GM12891 (cell line): ENCODE measurements around the gene ST6GALNAC3.
"Not testable (repeated sequence)": the region's sequence is repeated elsewhere in the genome, so short reads cannot be mapped to it uniquely, and the experiment has no call there.

Experiments used
- DNase-seq: peaks from one replicate; pipeline ENCODE4 v3.0.0; 2011; ENCODE audit warnings: low spot score; ENCODE audit not compliant: insufficient read length
- FAIRE-seq: peaks from 2 replicates; lab custom pipeline; 2011; peaks lifted over from hg19 to GRCh38; lab: Jason Lieb, UNC
- PAX5 ChIP-seq: IDR thresholded peaks from 2 replicates; pipeline ENCODE4 v1.6.1; 2011; ENCODE audit warnings: low read length, moderate library complexity, mild to moderate bottlenecking; ENCODE audit not compliant: insufficient read depth, severe bottlenecking
- POLR2A ChIP-seq: IDR thresholded peaks from 2 replicates; pipeline ENCODE4 v1.6.1; 2011; ENCODE audit warnings: low read depth, low read length, control low read depth
- POLR2AphosphoS5 ChIP-seq: IDR thresholded peaks from 2 replicates; pipeline ENCODE4 v1.6.1; 2011; ENCODE audit warnings: low read depth, low read length, control low read depth
- POU2F2 ChIP-seq: IDR thresholded peaks from 2 replicates; pipeline ENCODE4 v1.6.1; 2011; ENCODE audit warnings: low read depth, mild to moderate bottlenecking, control low read depth, low read length, moderate library complexity
- SPI1 ChIP-seq: IDR thresholded peaks from 2 replicates; pipeline ENCODE4 v1.6.1; 2011; ENCODE audit warnings: low read depth, low read length, control low read depth
- TAF1 ChIP-seq: IDR thresholded peaks from 2 replicates; pipeline ENCODE4 v1.6.1; 2011; ENCODE audit warnings: low read depth, low read length, control low read depth

Gene ST6GALNAC3

GRCh38 chr1:76340056-76340455 lies 265.5 kb downstream of the ST6GALNAC3 start:
- FAIRE-seq (no peak), DNase-seq (no peak)
- no peak for TF ChIP-seq POLR2AphosphoS5
- no peak for TF ChIP-seq SPI1
- TF ChIP-seq POU2F2, result no peak
- no peak for TF ChIP-seq TAF1

- DNase-seq, FAIRE-seq: not testable (repeated sequence)
Observed at GRCh38 chr1:76341816-76342215, 267.3 kb downstream of the ST6GALNAC3 start.

DNA sequence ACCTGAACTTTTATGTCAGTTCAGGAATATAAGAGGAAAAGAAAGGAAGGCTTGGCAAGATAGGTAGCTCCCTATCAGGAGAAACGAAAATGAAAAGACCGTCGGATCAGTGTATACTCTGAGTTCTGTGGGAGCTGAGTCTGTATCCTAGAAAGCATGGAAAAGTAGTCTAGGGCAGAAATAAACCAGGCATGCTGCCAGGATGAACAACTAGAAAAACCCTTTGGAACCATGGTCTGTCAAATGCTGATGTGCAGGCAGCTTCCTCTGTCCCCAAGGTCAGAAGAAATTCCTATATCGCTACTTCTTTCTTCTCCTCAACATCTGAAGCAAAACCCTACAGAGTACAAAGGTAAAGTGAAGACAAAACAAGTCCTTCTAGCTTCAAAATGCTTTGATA lies 268.8 kb downstream of the ST6GALNAC3 start:
- TF ChIP-seq POU2F2 (no peak), TAF1 (no peak), POLR2A (no peak), PAX5 (no peak), POLR2AphosphoS5 (no peak)
- no peak for DNase-seq
- FAIRE-seq, result no peak

DNA sequence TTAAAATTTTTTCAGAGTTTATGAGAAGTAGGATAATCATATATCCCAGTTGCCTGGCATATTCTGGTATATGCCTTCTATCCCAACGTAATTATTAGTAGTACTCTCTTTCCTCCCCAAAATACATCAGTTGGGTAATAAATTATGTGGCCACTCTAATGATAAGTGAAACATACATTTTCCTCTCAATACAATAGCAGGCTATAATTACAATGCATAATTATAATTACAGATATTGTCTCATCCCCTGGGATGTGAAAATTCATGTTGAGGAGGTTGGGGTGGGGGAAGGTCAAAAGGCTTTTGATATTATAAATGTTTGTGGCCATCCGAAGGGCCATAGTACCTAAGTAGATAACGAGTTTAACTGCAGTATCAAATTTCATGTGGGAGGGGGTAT lies 277.1 kb downstream of the ST6GALNAC3 start:
- FAIRE-seq (no peak), DNase-seq (no peak)
- TF ChIP-seq POLR2AphosphoS5, result no peak
- no peak for TF ChIP-seq TAF1

GRCh38 chr1:76352741-76353435 lies 278.3 kb downstream of the ST6GALNAC3 start:
- TF ChIP-seq SPI1, result no peak
- no peak for TF ChIP-seq POU2F2
- no peak for TF ChIP-seq POLR2A
- no peak for TF ChIP-seq PAX5
- no peak for TF ChIP-seq TAF1
- no peak for TF ChIP-seq POLR2AphosphoS5
- FAIRE-seq (no peak), DNase-seq (no peak)

GRCh38 chr1:76354236-76354635 lies 279.7 kb downstream of the ST6GALNAC3 start:
- no peak for FAIRE-seq
- no peak for DNase-seq
- no peak for TF ChIP-seq POU2F2
- no peak for TF ChIP-seq PAX5
- no peak for TF ChIP-seq POLR2AphosphoS5
- TF ChIP-seq TAF1, result no peak

GRCh38 chr1:76366726-76367125 lies 292.2 kb downstream of the ST6GALNAC3 start:
- DNase-seq (no peak), FAIRE-seq (no peak)

DNA sequence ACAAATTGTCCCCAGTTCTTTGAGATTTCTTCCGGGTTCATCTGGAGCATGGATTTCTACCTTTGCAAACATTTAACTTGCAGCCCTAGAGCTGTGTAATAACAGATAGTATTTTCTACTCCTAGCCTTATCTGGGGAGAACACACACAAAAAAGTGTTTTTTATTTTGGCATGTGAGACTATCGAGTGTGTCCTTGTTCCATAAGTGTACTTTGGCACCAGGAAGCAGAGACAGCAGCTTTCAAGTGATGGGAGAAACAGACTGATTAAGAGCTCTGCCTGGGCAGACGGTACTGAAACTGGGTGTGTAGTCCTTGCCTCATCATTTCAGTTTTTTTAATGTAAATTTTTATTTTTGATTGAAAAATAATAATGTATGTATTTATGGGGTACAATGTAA lies 297.4 kb downstream of the ST6GALNAC3 start:
- TF ChIP-seq POLR2AphosphoS5, result no peak
- DNase-seq (no peak), FAIRE-seq (no peak)

More at GRCh38 chr1:76366726-76367125, 292.2 kb downstream of the ST6GALNAC3 start:
- TF ChIP-seq SPI1, result no peak
- TF ChIP-seq POLR2AphosphoS5, result no peak
- TF ChIP-seq PAX5, result no peak
- no peak for TF ChIP-seq POLR2A
- TF ChIP-seq POU2F2, result no peak
- no peak for TF ChIP-seq TAF1

- FAIRE-seq (no peak), DNase-seq (no peak)
Observed at GRCh38 chr1:76374086-76374485, 299.5 kb downstream of the ST6GALNAC3 start.

GRCh38 chr1:76377247-76377646 lies 302.7 kb downstream of the ST6GALNAC3 start:
- no peak for TF ChIP-seq POU2F2
- no peak for TF ChIP-seq TAF1
- TF ChIP-seq POLR2A, result no peak
- TF ChIP-seq POLR2AphosphoS5, result no peak
- no peak for TF ChIP-seq PAX5
- TF ChIP-seq SPI1, result no peak
- no peak for FAIRE-seq
- no peak for DNase-seq

More at GRCh38 chr1:76374086-76374485, 299.5 kb downstream of the ST6GALNAC3 start:
- TF ChIP-seq POLR2AphosphoS5 (no peak), POU2F2 (no peak), TAF1 (no peak), PAX5 (no peak), POLR2A (no peak), SPI1 (no peak)

- TF ChIP-seq SPI1, result no peak
- no peak for TF ChIP-seq TAF1
- TF ChIP-seq POLR2AphosphoS5, result no peak
- TF ChIP-seq POLR2A, result no peak
- no peak for TF ChIP-seq POU2F2
- TF ChIP-seq PAX5, result no peak
- FAIRE-seq (no peak), DNase-seq (no peak)
Observed at GRCh38 chr1:76379506-76379905, 305.0 kb downstream of the ST6GALNAC3 start.

GRCh38 chr1:76381450-76382097 lies 307.0 kb downstream of the ST6GALNAC3 start:
- TF ChIP-seq TAF1 (no peak), POLR2AphosphoS5 (no peak), SPI1 (no peak)
- DNase-seq (no peak), FAIRE-seq (no peak)
